T47D (cell line): ENCODE results near the gene LRRC37A.
"Not testable (repeated sequence)": the region's sequence is repeated elsewhere in the genome, so short reads cannot be mapped to it uniquely, and the experiment has no call there.

Experiments used
- DNase-seq, 2 experiments: peaks; one replicate each; pipeline versions ENCODE4 v3.0.0 to v3.0.0-alpha.2; 2011 to 2012; ENCODE audit warnings: low read depth in 1 of 2, low spot score in 1 of 2
- in situ Hi-C: cut with HindIII; loops from 2 replicates; pipeline ENCODE4 v1.10.0; 2016; ENCODE audit warnings: low sequenced_read_pairs, low pct_unique_long_range_greater_than_20kb

LRRC37A gene

GRCh38 chr17:46367520-46367919 is 72.6 kb downstream of the LRRC37A start:
- in situ Hi-C loops, DNase-seq: not testable (repeated sequence)

- DNase-seq, in situ Hi-C loops: not testable (repeated sequence)
These were observed 77.6 kb downstream of the LRRC37A start for GRCh38 chr17:46372236-46373229.

- DNase-seq, in situ Hi-C loops: not testable (repeated sequence)
These were observed 78.5 kb downstream of the LRRC37A start for GRCh38 chr17:46373418-46373817.

- DNase-seq, in situ Hi-C loops: not testable (repeated sequence)
These were observed 88.2 kb downstream of the LRRC37A start for GRCh38 chr17:46383118-46383517.

- DNase-seq, in situ Hi-C loops: not testable (repeated sequence)
These were observed 90.6 kb downstream of the LRRC37A start for GRCh38 chr17:46385491-46385890.
